K562 (cell line): ENCODE results near the gene SENP1. TPM values are rescaled to one million over a fixed set of nuclear protein-coding genes. Genes with fewer than 3 reads are reported as not detected.

Experiments
- ATAC-seq: fragments of 200-7000 bp; cut with Tn5 transposase; 3 replicates; pipeline ENCODE4 v1.9.1; 2020; ENCODE audit warnings: moderate library complexity
- BruUV-seq: library from RNA; stranded (reverse); fragments of 400-500 nt; replicated peaks from 2 replicates; lab custom pipeline; 2021; lab: Mats Ljungman, UMichigan
- CTCF ChIA-PET: fragments of 300-600 bp; formaldehyde crosslinking; extraction: SDS; loops from one replicate; lab custom pipeline; 2021; ENCODE audit warnings: low intra/inter-chr PET ratio; lab: Yijun Ruan, JAX
- POLR2A ChIA-PET: fragments of 300-600, 350-650 bp; sonication (Branson Sonifier 250); formaldehyde crosslinking; extraction: SDS; loops from one replicate; lab custom pipeline; 2021; ENCODE audit warnings: antibody characterized with exemption, inconsistent platforms; lab: Yijun Ruan, JAX
- DNase-seq, 4 experiments: peaks; one replicate each; pipeline versions ENCODE4 v3.0.0 to v3.0.0-alpha.2; 2011 to 2018; ENCODE audit warnings: low spot score in 3 of 4, mixed read lengths in 3 of 4; ENCODE audit errors: extremely low read depth in 1 of 4
- FAIRE-seq: peaks from 2 replicates; lab custom pipeline; 2011; peaks lifted over from hg19 to GRCh38; lab: Jason Lieb, UNC
- H2AFZ ChIP-seq: 2 replicates; pipeline ENCODE4 v1.6.0; 2011; ENCODE audit warnings: low read depth, low read length, control low read depth, inconsistent platforms
- H3K27ac ChIP-seq: fragments of 200-600 bp; 3 replicates; pipeline ENCODE4 v1.8.0; 2011; ENCODE audit warnings: low read depth, mild to moderate bottlenecking, control low read depth, inconsistent platforms, low read length, moderate library complexity, mixed read lengths; ENCODE audit errors: extremely low read depth
- H3K27me3 ChIP-seq, 2 experiments: fragments of 300-600 bp in 1 of 2; 2 replicates in 1 of 2; 3 replicates in 1 of 2; pipeline versions ENCODE4 v1.6.0 to v1.8.0; 2011; ENCODE audit warnings: inconsistent platforms in 2 of 2, low read length in 2 of 2, mild to moderate bottlenecking in 1 of 2, mixed read lengths in 1 of 2, moderate library complexity in 1 of 2; ENCODE audit not compliant: control insufficient read depth in 2 of 2, insufficient read depth in 2 of 2
- H3K36me3 ChIP-seq: fragments of 300-600 bp; 3 replicates; pipeline ENCODE4 v1.8.0; 2011; ENCODE audit warnings: mild to moderate bottlenecking, low read length, inconsistent platforms; ENCODE audit not compliant: control insufficient read depth, insufficient read depth
- H3K4me1 ChIP-seq, 2 experiments: fragments of 200-600 bp in 1 of 2; replicated peaks in 1 of 2; 2 replicates in 1 of 2; 3 replicates in 1 of 2; pipeline versions ENCODE4 v1.5.1 to v1.8.0; 2011; ENCODE audit warnings: inconsistent platforms in 2 of 2, low read length in 2 of 2, mild to moderate bottlenecking in 1 of 2, mixed read lengths in 1 of 2, moderate library complexity in 1 of 2; ENCODE audit not compliant: control insufficient read depth in 2 of 2, insufficient read depth in 2 of 2
- H3K4me2 ChIP-seq: 2 replicates; pipeline ENCODE4 v1.6.1; 2011; ENCODE audit warnings: low read length, control low read depth, inconsistent platforms, mixed read lengths; ENCODE audit not compliant: insufficient read depth
- H3K4me3 ChIP-seq: fragments of 200-600 bp; sonication (generic), shearing (Covaris generic); 2 replicates; pipeline ENCODE4 v1.5.1; 2016; ENCODE audit warnings: control low read depth, inconsistent platforms
- H3K79me2 ChIP-seq: fragments of 200-600 bp; 3 replicates; pipeline ENCODE4 v1.8.0; 2011; ENCODE audit warnings: low read length, inconsistent platforms; ENCODE audit not compliant: control insufficient read depth, insufficient read depth
- H3K9ac ChIP-seq, 2 experiments: 2 replicates each; pipeline versions ENCODE4 v1.6.0 to v1.6.1; 2011; ENCODE audit warnings: low read depth in 2 of 2, low read length in 2 of 2, control low read depth in 1 of 2, inconsistent platforms in 1 of 2, mild to moderate bottlenecking in 1 of 2, mixed read lengths in 1 of 2; ENCODE audit not compliant: insufficient read depth in 1 of 2
- H3K9me1 ChIP-seq: one replicate; pipeline ENCODE4 v1.6.0; 2011; ENCODE audit warnings: inconsistent platforms, mild to moderate bottlenecking, low read length, moderate library complexity; ENCODE audit not compliant: control insufficient read depth, insufficient read depth
- H3K9me3 ChIP-seq: replicated peaks from 2 replicates; pipeline ENCODE4 v1.5.1; 2011; ENCODE audit warnings: low read depth, low read length, inconsistent platforms; ENCODE audit not compliant: control insufficient read depth, insufficient read depth
- H4K20me1 ChIP-seq: replicated peaks from 2 replicates; pipeline ENCODE4 v1.6.1; 2011; ENCODE audit warnings: low read length, inconsistent platforms, mixed read lengths; ENCODE audit not compliant: control insufficient read depth, insufficient read depth
- ETS1 ChIP-seq: conservative IDR thresholded peaks from 2 replicates; pipeline ENCODE4 v1.6.1; 2011; ENCODE audit warnings: low read depth, mild to moderate bottlenecking, low read length; ENCODE audit not compliant: control insufficient read depth
- ILF3 ChIP-seq: fragments of 450-650 bp; IDR thresholded peaks from 2 replicates; pipeline ENCODE4 v1.6.1; 2018; ENCODE audit warnings: antibody characterized with exemption, mild to moderate bottlenecking, moderate library complexity, borderline replicate concordance
- NFRKB ChIP-seq: fragments of 450-650 bp; IDR thresholded peaks from 2 replicates; pipeline ENCODE4 v1.6.1; 2016; ENCODE audit warnings: low read depth
- PYGO2 ChIP-seq: fragments of 450-650 bp; IDR thresholded peaks from 2 replicates; pipeline ENCODE4 v1.6.1; 2016; ENCODE audit warnings: mild to moderate bottlenecking, missing genetic modification characterization, moderate library complexity, missing compliant biosample characterization
- RAD21 ChIP-seq, 2 experiments: fragments of 250-450 bp in 1 of 2; fragments of 450-650 bp in 1 of 2; sonication (Bioruptor Pico) in 1 of 2; formaldehyde crosslinking in 1 of 2; IDR thresholded peaks in 1 of 2; conservative IDR thresholded peaks in 1 of 2; 2 replicates each; pipeline versions ENCODE4 v1.4.0 to v1.8.0; 2020 to 2022; ENCODE audit warnings: mild to moderate bottlenecking in 2 of 2, moderate library complexity in 1 of 2
- TEAD2 ChIP-seq: fragments of 450-650 bp; IDR thresholded peaks from 2 replicates; pipeline ENCODE4 v1.6.1; 2016; ENCODE audit warnings: missing genetic modification characterization, control low read depth, missing compliant biosample characterization
- U2AF1 ChIP-seq: fragments of 200-400 bp; formaldehyde crosslinking; optimal IDR thresholded peaks from 2 replicates; pipeline ENCODE3; 2017; ENCODE audit warnings: mild to moderate bottlenecking, low read depth, low read length, moderate library complexity
- ZNF134 ChIP-seq: fragments of 250-450 bp; sonication (Bioruptor Pico); conservative IDR thresholded peaks from 2 replicates; pipeline ENCODE4 v1.4.0; 2020
- ZNF24 ChIP-seq: fragments of 450-650 bp; IDR thresholded peaks from 2 replicates; pipeline ENCODE4 v1.6.1; 2016
- ZNF431 ChIP-seq: sonication (generic); formaldehyde crosslinking; IDR thresholded peaks from 2 replicates; pipeline ENCODE4 v1.8.0; 2022; ENCODE audit warnings: mild to moderate bottlenecking, missing genetic modification reagents
- ZNF780A ChIP-seq: fragments of 250-450 bp; sonication (Bioruptor Pico); IDR thresholded peaks from 2 replicates; pipeline ENCODE4 v1.5.0; 2021; ENCODE audit warnings: mild to moderate bottlenecking
- WGBS: fragments of 100-300 bp; shearing (Covaris generic); methylation state at CpG from one replicate; pipeline ENCODE4 v1.1.6; 2016; ENCODE audit warnings: low coverage, mixed read lengths; ENCODE audit not compliant: insufficient coverage; ENCODE audit errors: missing lambda C conversion rate; 5-methylcytosine and 5-hydroxymethylcytosine counted together
- in situ Hi-C: fragments of 300-500 bp; cut with MboI; formaldehyde crosslinking; loops from 4 replicates; pipeline ENCODE4 v1.15.0; 2018; ENCODE audit warnings: inconsistent platforms, mixed read lengths
- intact Hi-C: fragments of 100-400 bp; cut with micrococcal nuclease; formaldehyde crosslinking; loops from 2 replicates; pipeline ENCODE4 v1.14.2; 2022
- polyA plus RNA-seq, 8 experiments: library from polyadenylated mRNA; depleted of rRNA in 4 of 8; stranded (reverse) in 5 of 8; unstranded in 3 of 8; fragments of >200 nt; fragmentation: Nextera tagmentation in 2 of 8; fragmentation: Illumina TruSeq in 1 of 8; extraction: Ambion mirVana in 2 of 8; extraction: Trizol in 1 of 8; gene quantifications; 2 replicates each; pipeline versions ENCODE4 v1.2.1 to v1.2.3, GENCODE V29; 2011 to 2014; ENCODE audit warnings: inconsistent platforms in 1 of 8, missing spikeins in 1 of 8
- total RNA-seq, 7 experiments: library from RNA; depleted of rRNA in 6 of 7; stranded (reverse); fragments of >200 nt in 6 of 7; fragmentation: Illumina TruSeq in 2 of 7; extraction: Trizol in 2 of 7; gene quantifications; 2 replicates each; pipeline versions ENCODE4 v1.2.1 to v1.2.3, GENCODE V29; 2011 to 2021; ENCODE audit warnings: low replicate concordance in 1 of 7
- TF ChIP-seq, protein P1 (sequence below), 3 experiments: IDR thresholded peaks in 2 of 3; conservative IDR thresholded peaks in 1 of 3; 2 replicates each; pipeline ENCODE4 v1.5.1; 2011 to 2012; ENCODE audit warnings: low read length in 3 of 3, mild to moderate bottlenecking in 3 of 3, control low read depth in 2 of 3, improper control_type of control experiment in 1 of 3, inconsistent platforms in 1 of 3, low read depth in 1 of 3, mixed read lengths in 1 of 3, moderate library complexity in 1 of 3; ENCODE audit not compliant: insufficient read depth in 2 of 3

The SENP1 gene
- total and polyA plus RNA-seq, 9 of the 15 experiments (the other 6 are each of a cell fraction or from before 2014, with no cell fraction given) = 15.5 to 59.0 (median 36.3) TPM

- CTCF ChIA-PET = no interaction called here
- H3K9ac ChIP-seq = no peak overlapping the region
- intact Hi-C loops (no loop called here), in situ Hi-C loops (no loop called here)
- H2AFZ ChIP-seq = no peak overlapping the region
- 0% methylated on average over 4 of the region's 4 CpGs for WGBS
- no peaks in the 10 kb centered on the region for H3K9me3 ChIP-seq
- H3K4me1 ChIP-seq = peaks cover 0 to 14% of the 10 kb centered on the region in 2 experiments; a peak in 1 of 5 replicates
- no peak overlapping the region for H3K4me2 ChIP-seq
- ATAC-seq (peak; percentile 57), FAIRE-seq (no peak), DNase-seq (no peak)
- H3K36me3 ChIP-seq = no peaks in the 10 kb centered on the region
- no peaks in the 10 kb centered on the region for H3K79me2 ChIP-seq
- no TSS peak for BruUV-seq
- no peak for TF ChIP-seq ZNF24
- no peak for TF ChIP-seq PYGO2 (tag)
- TF ChIP-seq NFRKB = no peak
- no peak for TF ChIP-seq U2AF1
- TF ChIP-seq ZNF431 (CRISPR knock-in tag) = no peak
- TF ChIP-seq, protein P1, sequence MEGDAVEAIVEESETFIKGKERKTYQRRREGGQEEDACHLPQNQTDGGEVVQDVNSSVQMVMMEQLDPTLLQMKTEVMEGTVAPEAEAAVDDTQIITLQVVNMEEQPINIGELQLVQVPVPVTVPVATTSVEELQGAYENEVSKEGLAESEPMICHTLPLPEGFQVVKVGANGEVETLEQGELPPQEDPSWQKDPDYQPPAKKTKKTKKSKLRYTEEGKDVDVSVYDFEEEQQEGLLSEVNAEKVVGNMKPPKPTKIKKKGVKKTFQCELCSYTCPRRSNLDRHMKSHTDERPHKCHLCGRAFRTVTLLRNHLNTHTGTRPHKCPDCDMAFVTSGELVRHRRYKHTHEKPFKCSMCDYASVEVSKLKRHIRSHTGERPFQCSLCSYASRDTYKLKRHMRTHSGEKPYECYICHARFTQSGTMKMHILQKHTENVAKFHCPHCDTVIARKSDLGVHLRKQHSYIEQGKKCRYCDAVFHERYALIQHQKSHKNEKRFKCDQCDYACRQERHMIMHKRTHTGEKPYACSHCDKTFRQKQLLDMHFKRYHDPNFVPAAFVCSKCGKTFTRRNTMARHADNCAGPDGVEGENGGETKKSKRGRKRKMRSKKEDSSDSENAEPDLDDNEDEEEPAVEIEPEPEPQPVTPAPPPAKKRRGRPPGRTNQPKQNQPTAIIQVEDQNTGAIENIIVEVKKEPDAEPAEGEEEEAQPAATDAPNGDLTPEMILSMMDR (IDR thresholded peaks at IDR 0.05 in 2 of 3, conservative IDR thresholded peaks at IDR 0.05 in 1 of 3; ENCODE audit: insufficient read depth in 2 of 3, low read depth in 1 of 3, low read length in 3 of 3) = 0 out of 6 replicates have a peak, but pooled peaks of 1 of the 3 experiments have one; percentile 14
- TF ChIP-seq ETS1 = no peak
- TF ChIP-seq ZNF134 (CRISPR knock-in tag) = no peak
- 0 out of 4 replicates have a peak, but pooled peaks of 1 of the 2 experiments have one; percentile 4 for TF ChIP-seq RAD21 (CRISPR knock-in tag; conservative IDR thresholded peaks at IDR 0.05 in 1 of 2, IDR thresholded peaks at IDR 0.05 in 1 of 2)
- no peak for TF ChIP-seq ZNF780A (CRISPR knock-in tag)
- no peak for TF ChIP-seq TEAD2 (tag)
- no peak for TF ChIP-seq ILF3
- POLR2A ChIA-PET = no interaction called here
- no peaks in the 10 kb centered on the region; the same call in 1 of the 2 replicates for H4K20me1 ChIP-seq
- no peaks in the 10 kb centered on the region for H3K9me1 ChIP-seq
- H3K27me3 ChIP-seq = peaks cover 56 to 59% of the 10 kb centered on the region in 2 experiments
- H3K27ac ChIP-seq = no peak overlapping the region
- H3K4me3 ChIP-seq = no peak overlapping the region
Measured at GRCh38 chr12:48008950-48009349, 96.9 kb downstream of the SENP1 start.
